ENCODE measurements around the gene PHC2. TPM values are rescaled to one million over a fixed set of nuclear protein-coding genes. Genes with fewer than 3 reads are reported as not detected.

The PHC2 gene
- total RNA-seq, 1 experiment from 2014 or later: 176 TPM

GRCh38 chr1:33337441-33337840, 93.5 kb downstream of the PHC2 start:
- H3K4me3 ChIP-seq (replicated peaks in 1 of 2; ENCODE audit: low read depth in 1 of 2, low read length in 2 of 2): no peak overlapping the region
- peaks cover 46 to 54% of the 10 kb centered on the region in 2 experiments for H3K36me3 ChIP-seq (ENCODE audit: control insufficient read depth in 1 of 2, insufficient read depth in 2 of 2, low read length in 2 of 2)
- DNase-seq (ENCODE audit: low read depth, low spot score) (no peak), ATAC-seq (no peak)
- no peaks in the 10 kb centered on the region for H3K9me3 ChIP-seq (ENCODE audit: control insufficient read depth in 1 of 2, insufficient read depth in 1 of 2, low read depth in 1 of 2, low read length in 2 of 2)
- RAD21 ChIA-PET (ENCODE audit: low non-redundant PET in 1 of 2, low total read pairs in 2 of 2, uncharacterized antibody in 2 of 2, unreplicated experiment in 2 of 2): no interaction called here
- no peaks in the 10 kb centered on the region for H3K27me3 ChIP-seq (ENCODE audit: insufficient read depth, low read length)
- BruUV-seq (replicated peaks): no TSS peak
- H3K9ac ChIP-seq (ENCODE audit: low read length): no peak overlapping the region
- TF ChIP-seq CTCF (IDR thresholded peaks at IDR 0.05 in 2 of 3, conservative IDR thresholded peaks at IDR 0.05 in 1 of 3; ENCODE audit: borderline replicate concordance in 1 of 3, insufficient read depth in 1 of 3, low read depth in 2 of 3, low read length in 2 of 3): no peak
- TF ChIP-seq EZH2 (IDR thresholded peaks at IDR 0.05): no peak
- no peak for TF ChIP-seq EZH2phosphoT487 (IDR thresholded peaks at IDR 0.05; ENCODE audit: borderline replicate concordance)
- no peak for TF ChIP-seq ELF1 (IDR thresholded peaks at IDR 0.05; ENCODE audit: borderline replicate concordance, low read depth)
- TF ChIP-seq EGR1 (IDR thresholded peaks at IDR 0.05; ENCODE audit: low read depth): no peak
- no peak for TF ChIP-seq SP1 (IDR thresholded peaks at IDR 0.05; ENCODE audit: low read depth)
- no peak for TF ChIP-seq FOSL1 (IDR thresholded peaks at IDR 0.05; ENCODE audit: low read depth)
- no peak for TF ChIP-seq MAX (IDR thresholded peaks at IDR 0.05)
- no peak for TF ChIP-seq POLR2A (IDR thresholded peaks at IDR 0.05; ENCODE audit: borderline replicate concordance, extremely low read depth, insufficient read depth, insufficient read length)
- no peak for TF ChIP-seq SRF (IDR thresholded peaks at IDR 0.05; ENCODE audit: low read depth)
- no peak for TF ChIP-seq CEBPB (IDR thresholded peaks at IDR 0.05; ENCODE audit: low read depth)
- TF ChIP-seq ZBTB33 (IDR thresholded peaks at IDR 0.05; ENCODE audit: extremely low read depth, insufficient replicate concordance, low read length): no peak
- no peak for TF ChIP-seq CBX3 (IDR thresholded peaks at IDR 0.05; ENCODE audit: low read depth)
- no peak for TF ChIP-seq YY1 (IDR thresholded peaks at IDR 0.05; ENCODE audit: extremely low read depth, insufficient replicate concordance, low read depth, low read length)
- TF ChIP-seq RAD21 (IDR thresholded peaks at IDR 0.05; ENCODE audit: low read depth): no peak
- no peak for TF ChIP-seq JUND (IDR thresholded peaks at IDR 0.05)
- TF ChIP-seq SIN3A (IDR thresholded peaks at IDR 0.05; ENCODE audit: low read depth): no peak
- no peak for TF ChIP-seq TCF7L2 (IDR thresholded peaks at IDR 0.05; ENCODE audit: borderline replicate concordance, extremely low read depth, insufficient read depth, insufficient read length)
- TF ChIP-seq REST (IDR thresholded peaks at IDR 0.05; ENCODE audit: low read depth): no peak
- no peak for TF ChIP-seq ZFX (IDR thresholded peaks at IDR 0.05)
- POLR2A ChIA-PET: interaction anchor here (0.5 kb wide), 1 partner anchor 76 kb away, joined by 3 read pairs; no protein-coding TSS in a partner anchor
- H2AFZ ChIP-seq (ENCODE audit: low read depth, low read length, poor library complexity, severe bottlenecking): no peak overlapping the region
- H3K79me2 ChIP-seq (ENCODE audit: insufficient read depth, low read length): peaks cover 99% of the 10 kb centered on the region
- CTCF ChIA-PET: no interaction called here
- H3K9me2 ChIP-seq (ENCODE audit: insufficient read depth): no peaks in the 10 kb centered on the region
- no peak overlapping the region for H3K27ac ChIP-seq (ENCODE audit: low read depth, low read length)
- H3K4me2 ChIP-seq (ENCODE audit: low read length): no peak overlapping the region
- peaks cover 11% of the 10 kb centered on the region; the same call in 1 of the 2 replicates for H4K20me1 ChIP-seq (ENCODE audit: insufficient read depth)
- intact Hi-C loops (cut with micrococcal nuclease): no loop called here
- peaks cover 0 to 29% of the 10 kb centered on the region in 2 experiments; a peak in 3 of 4 replicates for H3K4me1 ChIP-seq (ENCODE audit: control insufficient read depth in 1 of 2, insufficient read depth in 2 of 2, low read length in 2 of 2)

All from HCT116 (cell line).